Neutrophil (primary cell): ENCODE results near the gene PLEKHO2.

Source experiments
- H3K27ac ChIP-seq: fragments of 200-600 bp; sonication (generic); 2 replicates; pipeline ENCODE4 v1.5.1; 2016; ENCODE audit warnings: mild to moderate bottlenecking, moderate library complexity
- H3K27me3 ChIP-seq: fragments of 200-600 bp; sonication (generic); 2 replicates; pipeline ENCODE4 v1.6.0; 2016; ENCODE audit warnings: mild to moderate bottlenecking
- H3K36me3 ChIP-seq: fragments of 200-600 bp; sonication (generic); 2 replicates; pipeline ENCODE4 v1.5.1; 2017
- H3K4me1 ChIP-seq, 2 experiments: fragments of 200-600 bp in 1 of 2; sonication (generic) in 1 of 2; 1 replicate in 1 of 2; 2 replicates in 1 of 2; pipeline versions ENCODE4 v1.5.1 to v1.6.1; 2013 to 2016; ENCODE audit warnings: low read depth in 1 of 2, low read length in 1 of 2, mild to moderate bottlenecking in 1 of 2, moderate library complexity in 1 of 2; ENCODE audit not compliant: control insufficient read depth in 1 of 2, insufficient read depth in 1 of 2
- H3K4me3 ChIP-seq, 2 experiments: fragments of 200-600 bp in 1 of 2; sonication (generic) in 1 of 2; 1 replicate in 1 of 2; 2 replicates in 1 of 2; pipeline ENCODE4 v1.5.1; 2013 to 2016; ENCODE audit warnings: low read depth in 1 of 2, low read length in 1 of 2, mild to moderate bottlenecking in 1 of 2, moderate library complexity in 1 of 2
- H3K9me3 ChIP-seq: fragments of 200-600 bp; sonication (generic); 2 replicates; pipeline ENCODE4 v1.5.1; 2016
- CTCF ChIP-seq: fragments of 200-600 bp; sonication (generic); IDR thresholded peaks from 2 replicates; pipeline ENCODE4 v1.5.1; 2016; ENCODE audit warnings: antibody characterized with exemption

PLEKHO2 gene

GRCh38 chr15:64855205-64855975, 13.7 kb downstream of the PLEKHO2 start:
- Histone ChIP-seq H3K27ac (peak overlapping the region; percentile 80), H3K4me1 (peaks cover 89 to 92% of the 10 kb centered on the region in 2 experiments), H3K27me3 (no peaks in the 10 kb centered on the region), H3K9me3 (no peaks in the 10 kb centered on the region), H3K4me3 (peak overlapping the region in 1 of 2 experiments; percentile 10), H3K36me3 (peaks cover 82% of the 10 kb centered on the region)
- no peak for TF ChIP-seq CTCF

GRCh38 chr15:64856429-64857145, 14.9 kb downstream of the PLEKHO2 start:
- Histone ChIP-seq H3K9me3 (no peaks in the 10 kb centered on the region), H3K27me3 (no peaks in the 10 kb centered on the region), H3K36me3 (peaks cover 84% of the 10 kb centered on the region), H3K4me1 (peaks cover 77 to 83% of the 10 kb centered on the region in 2 experiments), H3K4me3 (peak overlapping the region; percentile 28 to 41), H3K27ac (peak overlapping the region; percentile 80)
- TF ChIP-seq CTCF: no peak

GRCh38 chr15:64857421-64857820, 15.7 kb downstream of the PLEKHO2 start:
- Histone ChIP-seq H3K36me3 (peaks cover 82% of the 10 kb centered on the region), H3K27ac (peak overlapping the region; percentile 80), H3K27me3 (no peaks in the 10 kb centered on the region), H3K4me1 (peaks cover 74 to 83% of the 10 kb centered on the region in 2 experiments), H3K4me3 (peak overlapping the region; percentile 28 to 41), H3K9me3 (no peaks in the 10 kb centered on the region)
- no peak for TF ChIP-seq CTCF

GRCh38 chr15:64858021-64858575, 16.4 kb downstream of the PLEKHO2 start:
- Histone ChIP-seq H3K9me3 (no peaks in the 10 kb centered on the region), H3K36me3 (peaks cover 85% of the 10 kb centered on the region), H3K27ac (peak overlapping the region; percentile 80), H3K4me3 (peak overlapping the region; percentile 28 to 41), H3K4me1 (peaks cover 69 to 80% of the 10 kb centered on the region in 2 experiments), H3K27me3 (no peaks in the 10 kb centered on the region)
- TF ChIP-seq CTCF: no peak

- H3K27ac ChIP-seq: peak overlapping the region; percentile 80
- H3K36me3 ChIP-seq: peaks cover 87% of the 10 kb centered on the region
- H3K9me3 ChIP-seq: no peaks in the 10 kb centered on the region
- TF ChIP-seq CTCF: no peak
- H3K27me3 ChIP-seq: no peaks in the 10 kb centered on the region
- no peak overlapping the region for H3K4me3 ChIP-seq
- H3K4me1 ChIP-seq: peaks cover 61 to 70% of the 10 kb centered on the region in 2 experiments
Measured at GRCh38 chr15:64859226-64859625, 17.5 kb downstream of the PLEKHO2 start.
